Measurements from ENCODE around the gene GOLGA6L10. TPM values are rescaled to one million over a fixed set of nuclear protein-coding genes. Genes with fewer than 3 reads are reported as not detected.
"Not testable (repeated sequence)": the region's sequence is repeated elsewhere in the genome, so short reads cannot be mapped to it uniquely, and the experiment has no call there.

The GOLGA6L10 gene
- total and polyA plus RNA-seq, 2 experiments from 2014 or later: 0.07 to 0.23 TPM

- peak; percentile 69 for ATAC-seq
- H4K20me1 ChIP-seq (replicated peaks; ENCODE audit: insufficient read depth); H3K27ac ChIP-seq (ENCODE audit: low read depth); H2AFZ ChIP-seq; H3K9me2 ChIP-seq (ENCODE audit: insufficient read depth); H3K4me1 ChIP-seq (ENCODE audit: insufficient read depth); H3K27me3 ChIP-seq (ENCODE audit: insufficient read depth); H3K79me2 ChIP-seq (replicated peaks; ENCODE audit: insufficient read depth); H3K4me1 Mint-ChIP-seq; H3K27me3 Mint-ChIP-seq (ENCODE audit: insufficient read depth, low read depth, poor library complexity); H3K36me3 Mint-ChIP-seq (ENCODE audit: low read depth); H3K9me3 Mint-ChIP-seq; DNase-seq (ENCODE audit: low spot score); H3K27ac Mint-ChIP-seq; H3K36me3 ChIP-seq (ENCODE audit: insufficient read depth); H3F3A ChIP-seq (replicated peaks; ENCODE audit: low read depth); H3K4me3 Mint-ChIP-seq; H3K4me3 ChIP-seq; H3K4me2 ChIP-seq: not testable (repeated sequence)
- peak in 1 of 2 experiments; percentile 47; a peak in 3 of 4 replicates for TF ChIP-seq CTCF (conservative IDR thresholded peaks at IDR 0.05; ENCODE audit: low read depth in 2 of 2)
These were observed 14.7 kb downstream of the GOLGA6L10 start for GRCh38 chr15:82334554-82334932.

- not testable (repeated sequence) for DNase-seq (ENCODE audit: low spot score)
These were observed 15.4 kb downstream of the GOLGA6L10 start for GRCh38 chr15:82333603-82334553.

DNA sequence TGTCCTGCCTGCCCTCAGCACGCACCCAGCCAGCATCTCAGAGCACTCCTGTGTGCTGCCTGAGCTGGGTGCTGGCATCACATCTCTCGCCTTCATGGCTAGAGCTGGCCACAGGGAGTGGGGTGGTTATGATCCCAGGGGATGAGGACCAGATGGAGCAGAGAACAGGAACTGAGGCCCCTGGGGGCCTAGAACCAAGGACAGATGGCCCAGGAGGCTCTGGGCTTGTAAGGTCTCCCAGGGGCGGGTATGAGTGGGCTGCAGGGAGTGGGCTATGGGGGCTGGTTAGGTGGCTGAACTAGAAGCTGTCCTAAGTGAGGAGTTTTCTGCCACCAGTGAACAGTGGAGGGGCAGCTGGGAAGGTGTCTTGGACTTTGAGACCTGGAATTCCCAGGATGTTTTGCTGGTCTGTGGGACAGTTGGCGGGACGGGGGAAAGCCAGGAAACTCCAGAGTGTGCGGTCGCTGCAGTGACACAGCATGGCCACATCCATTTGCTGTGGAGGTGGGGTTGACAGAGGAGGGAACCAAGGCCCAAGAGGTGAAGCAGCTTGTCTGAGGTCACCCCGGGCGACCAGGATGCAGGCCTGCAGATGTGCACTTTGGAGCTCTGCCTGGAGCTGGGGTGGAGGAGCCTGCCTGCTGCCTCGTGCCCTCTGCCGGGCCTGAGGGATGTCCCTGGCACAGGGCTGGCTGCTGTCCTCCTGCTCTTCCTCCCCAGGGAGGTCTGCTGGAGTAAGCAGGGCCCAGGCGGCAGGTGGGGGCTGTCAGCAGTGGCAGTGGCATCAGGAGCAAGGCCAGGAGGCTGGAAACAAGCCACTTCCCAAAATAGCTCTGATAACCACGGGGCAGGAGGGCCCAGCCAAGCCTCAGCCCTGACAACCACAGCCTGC is 16.3 kb downstream of the GOLGA6L10 start:
- not testable (repeated sequence) for H3K27me3 Mint-ChIP-seq (ENCODE audit: insufficient read depth, low read depth, poor library complexity); H3K9me3 Mint-ChIP-seq; H3F3A ChIP-seq (replicated peaks; ENCODE audit: low read depth); H4K20me1 ChIP-seq (replicated peaks; ENCODE audit: insufficient read depth); H3K4me1 ChIP-seq (ENCODE audit: insufficient read depth); H3K27me3 ChIP-seq (ENCODE audit: insufficient read depth); H3K36me3 ChIP-seq (ENCODE audit: insufficient read depth); H3K27ac Mint-ChIP-seq; H3K4me2 ChIP-seq; H3K79me2 ChIP-seq (replicated peaks; ENCODE audit: insufficient read depth); DNase-seq (ENCODE audit: low spot score); H2AFZ ChIP-seq; H3K36me3 Mint-ChIP-seq (ENCODE audit: low read depth); ATAC-seq; H3K27ac ChIP-seq (ENCODE audit: low read depth); H3K4me1 Mint-ChIP-seq; H3K9me2 ChIP-seq (ENCODE audit: insufficient read depth); H3K4me3 Mint-ChIP-seq; H3K4me3 ChIP-seq

More at GRCh38 chr15:82333603-82334553, 15.4 kb downstream of the GOLGA6L10 start:
- not testable (repeated sequence) for H3K4me2 ChIP-seq; H3K36me3 Mint-ChIP-seq (ENCODE audit: low read depth); H3F3A ChIP-seq (replicated peaks; ENCODE audit: low read depth); H3K9me2 ChIP-seq (ENCODE audit: insufficient read depth); H3K36me3 ChIP-seq (ENCODE audit: insufficient read depth); H3K27ac ChIP-seq (ENCODE audit: low read depth); H3K4me1 Mint-ChIP-seq; H3K9me3 Mint-ChIP-seq; H2AFZ ChIP-seq; H3K4me3 ChIP-seq; H3K4me3 Mint-ChIP-seq; H3K27me3 Mint-ChIP-seq (ENCODE audit: insufficient read depth, low read depth, poor library complexity); H3K79me2 ChIP-seq (replicated peaks; ENCODE audit: insufficient read depth); ATAC-seq; H3K4me1 ChIP-seq (ENCODE audit: insufficient read depth); H3K27me3 ChIP-seq (ENCODE audit: insufficient read depth); H4K20me1 ChIP-seq (replicated peaks; ENCODE audit: insufficient read depth); H3K27ac Mint-ChIP-seq

DNA sequence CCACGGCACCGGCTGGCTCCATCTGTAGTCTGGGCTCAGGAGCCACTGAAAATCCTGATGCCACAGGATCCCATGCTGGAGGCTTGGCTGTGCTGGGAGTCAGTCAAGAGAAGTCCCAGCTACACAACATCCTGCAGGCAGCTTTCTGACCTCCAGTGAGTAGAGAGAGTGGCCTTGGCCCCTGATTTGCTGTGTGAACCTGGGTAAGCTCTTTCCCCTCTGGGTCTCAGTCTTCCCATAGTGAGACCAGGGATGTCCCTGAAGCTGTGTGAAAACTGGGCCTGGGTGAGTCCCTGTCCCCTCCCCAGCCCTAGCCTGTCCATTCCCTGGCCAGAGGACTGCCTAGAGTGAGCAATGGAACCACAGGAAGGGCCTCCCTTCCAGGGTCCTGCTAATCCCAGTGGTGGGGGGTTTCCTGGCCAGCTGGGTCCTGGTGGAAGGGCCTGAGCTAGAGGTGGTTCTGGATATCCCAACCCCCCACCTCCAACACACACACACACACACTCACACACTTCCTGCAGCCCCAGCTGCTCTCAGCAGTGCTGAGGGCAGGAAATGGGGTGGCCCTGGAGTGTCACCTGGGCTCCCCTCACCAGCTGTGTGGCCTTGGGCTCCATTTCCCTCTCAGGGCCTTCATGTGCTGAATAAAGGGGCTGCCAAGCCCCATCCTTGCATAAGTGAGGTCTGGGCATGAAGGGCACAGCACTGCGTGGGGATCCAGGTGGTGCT is 17.5 kb downstream of the GOLGA6L10 start:
- H3K9me2 ChIP-seq (ENCODE audit: insufficient read depth); H3K4me1 Mint-ChIP-seq; H3F3A ChIP-seq (replicated peaks; ENCODE audit: low read depth); H3K4me1 ChIP-seq (ENCODE audit: insufficient read depth); H3K4me3 ChIP-seq; DNase-seq (ENCODE audit: low spot score); H3K36me3 Mint-ChIP-seq (ENCODE audit: low read depth); H3K9me3 Mint-ChIP-seq; H3K27ac ChIP-seq (ENCODE audit: low read depth); H3K79me2 ChIP-seq (replicated peaks; ENCODE audit: insufficient read depth); H3K4me3 Mint-ChIP-seq; H3K36me3 ChIP-seq (ENCODE audit: insufficient read depth); H4K20me1 ChIP-seq (replicated peaks; ENCODE audit: insufficient read depth); H3K27ac Mint-ChIP-seq; H3K27me3 ChIP-seq (ENCODE audit: insufficient read depth); H2AFZ ChIP-seq; H3K27me3 Mint-ChIP-seq (ENCODE audit: insufficient read depth, low read depth, poor library complexity); ATAC-seq; H3K4me2 ChIP-seq: not testable (repeated sequence)

- H3K27ac ChIP-seq (ENCODE audit: low read depth); H3K4me3 ChIP-seq; H3K4me1 Mint-ChIP-seq; H2AFZ ChIP-seq; H3K9me2 ChIP-seq (ENCODE audit: insufficient read depth); H3K4me1 ChIP-seq (ENCODE audit: insufficient read depth); H3K4me3 Mint-ChIP-seq; ATAC-seq; H3K27me3 Mint-ChIP-seq (ENCODE audit: insufficient read depth, low read depth, poor library complexity); DNase-seq (ENCODE audit: low spot score); H3K36me3 Mint-ChIP-seq (ENCODE audit: low read depth); H3K27me3 ChIP-seq (ENCODE audit: insufficient read depth); H3K9me3 Mint-ChIP-seq; H4K20me1 ChIP-seq (replicated peaks; ENCODE audit: insufficient read depth); H3K36me3 ChIP-seq (ENCODE audit: insufficient read depth); H3K4me2 ChIP-seq; H3K27ac Mint-ChIP-seq; H3K79me2 ChIP-seq (replicated peaks; ENCODE audit: insufficient read depth); H3F3A ChIP-seq (replicated peaks; ENCODE audit: low read depth): not testable (repeated sequence)
These were observed 18.4 kb downstream of the GOLGA6L10 start for GRCh38 chr15:82330921-82331320.

Measured in GM23338 (cell line).